GM18505 (cell line): Measurements from ENCODE around the gene AIP.
"Not testable (repeated sequence)": the region's sequence is repeated elsewhere in the genome, so short reads cannot be mapped to it uniquely, and the experiment has no call there.

ENCODE experiments used
- ATAC-seq: cut with Tn5 transposase; IDR thresholded peaks from one replicate; pipeline ENCODE4 v1.9.1; 2021; ENCODE audit not compliant: unreplicated experiment
- POLR2A ChIP-seq: IDR thresholded peaks from 4 replicates; pipeline ENCODE4 v1.6.1; 2011; ENCODE audit warnings: borderline replicate concordance; ENCODE audit not compliant: insufficient read depth, insufficient read length; ENCODE audit errors: extremely low read depth

AIP gene

DNA sequence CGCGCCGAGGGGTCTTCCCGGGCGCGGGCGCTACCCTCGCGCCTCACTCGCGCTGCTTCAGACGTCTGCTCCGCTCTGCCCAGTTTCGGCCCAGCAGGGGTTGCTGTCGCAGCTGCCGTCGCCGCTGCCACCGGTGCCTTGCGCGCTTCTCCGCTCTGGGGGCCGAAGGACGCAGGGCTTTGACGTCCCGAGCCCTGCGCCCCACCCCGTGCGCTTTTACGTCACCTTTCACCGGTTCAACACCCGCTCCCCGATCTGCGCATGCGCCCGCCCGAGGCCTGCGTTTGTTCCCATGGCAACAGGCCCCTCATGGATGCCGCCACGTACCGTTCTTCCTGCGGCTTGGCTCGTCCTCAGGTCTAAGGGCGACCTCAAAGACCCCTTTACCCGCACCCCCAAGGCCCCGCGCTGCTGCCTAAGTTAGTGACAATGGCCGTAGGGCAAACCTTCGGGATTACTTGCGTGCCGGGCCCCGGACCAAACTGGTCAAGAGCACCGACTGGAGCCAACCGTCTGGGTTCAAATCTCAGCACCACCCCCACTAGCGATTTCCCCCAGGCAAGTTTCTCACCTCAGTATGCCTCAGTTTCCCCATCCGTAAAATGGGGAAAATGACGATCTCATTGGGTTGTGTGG is 25.8 kb downstream of the AIP start:
- ATAC-seq, result peak; percentile 42
- no peak for TF ChIP-seq POLR2A

DNA sequence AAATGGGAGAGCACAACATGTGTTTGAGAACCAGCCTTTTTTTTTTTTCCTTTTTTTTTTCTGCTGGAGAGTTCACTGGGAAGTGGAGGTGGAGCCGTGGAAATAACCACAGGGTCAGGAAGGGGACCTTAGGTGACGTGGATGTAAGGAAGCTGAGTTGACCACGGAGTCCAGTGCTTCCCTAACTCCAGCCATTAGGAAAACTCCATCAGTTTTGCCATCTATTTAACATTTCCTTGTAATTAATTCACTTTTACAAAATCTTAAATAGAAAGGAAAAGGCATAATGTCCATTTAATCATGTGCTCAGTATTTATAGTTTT is 27.2 kb downstream of the AIP start:
- no peak for TF ChIP-seq POLR2A
- no peak for ATAC-seq

DNA sequence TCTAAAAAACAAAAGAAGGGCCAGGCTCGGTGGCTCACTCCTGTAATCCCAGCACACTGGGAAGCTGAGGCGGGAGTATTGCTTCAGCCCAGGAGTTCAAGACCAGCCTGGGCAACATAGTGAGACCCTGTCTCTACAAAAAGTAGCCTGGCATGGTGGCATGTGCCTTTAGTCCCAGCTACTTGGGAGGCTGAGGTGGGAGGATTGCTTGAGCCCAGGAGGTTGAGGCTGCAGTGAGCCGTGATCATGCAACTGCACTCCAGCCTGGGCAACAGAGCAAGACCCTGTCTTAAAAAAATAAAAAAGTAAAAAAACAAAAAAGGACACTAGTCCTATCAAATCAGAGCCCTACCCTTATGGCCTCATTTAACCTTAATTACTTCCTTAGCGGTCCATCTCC is 28.7 kb downstream of the AIP start:
- ATAC-seq, result not testable (repeated sequence)

DNA sequence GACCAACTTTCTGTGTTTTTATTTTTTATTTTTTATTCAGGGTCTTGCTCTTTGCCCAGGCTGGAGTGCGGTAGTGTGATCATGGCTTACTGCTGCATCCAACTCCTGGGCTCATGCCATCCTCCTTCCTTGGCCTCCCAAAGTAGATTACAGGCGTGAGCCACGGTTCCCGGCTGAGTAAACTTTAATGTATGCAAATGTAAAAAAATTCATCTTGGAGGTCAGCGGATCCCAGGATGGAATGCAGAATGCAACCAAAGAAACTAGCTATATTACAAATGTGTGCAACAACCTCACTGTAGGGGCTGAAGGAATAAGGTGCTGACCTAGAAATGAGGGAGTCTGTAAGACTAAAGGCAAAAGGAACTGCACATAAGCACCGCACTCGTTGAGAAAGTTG is 31.3 kb downstream of the AIP start:
- ATAC-seq, result no peak
- no peak for TF ChIP-seq POLR2A

DNA sequence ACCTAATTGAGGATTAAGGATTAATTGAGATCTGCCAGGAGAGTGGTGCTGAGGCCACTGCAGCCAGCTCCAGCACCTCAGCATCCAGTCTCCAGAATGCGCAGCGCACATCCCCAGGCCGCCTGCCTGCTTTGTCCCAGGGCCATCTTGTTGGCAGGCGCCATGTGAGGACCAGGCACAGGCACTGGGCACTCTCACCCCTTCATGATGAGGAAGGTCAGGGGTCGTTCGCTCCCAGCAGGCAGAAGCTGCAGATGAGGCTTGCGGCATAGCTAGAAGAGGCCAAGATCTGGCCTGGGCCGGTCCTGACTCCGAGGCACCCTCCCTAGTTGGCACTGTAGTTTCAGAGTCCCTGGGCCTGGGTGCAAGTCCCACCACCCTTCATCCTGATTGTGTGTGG is 34.0 kb downstream of the AIP start:
- ATAC-seq, result no peak
- TF ChIP-seq POLR2A, result no peak

DNA sequence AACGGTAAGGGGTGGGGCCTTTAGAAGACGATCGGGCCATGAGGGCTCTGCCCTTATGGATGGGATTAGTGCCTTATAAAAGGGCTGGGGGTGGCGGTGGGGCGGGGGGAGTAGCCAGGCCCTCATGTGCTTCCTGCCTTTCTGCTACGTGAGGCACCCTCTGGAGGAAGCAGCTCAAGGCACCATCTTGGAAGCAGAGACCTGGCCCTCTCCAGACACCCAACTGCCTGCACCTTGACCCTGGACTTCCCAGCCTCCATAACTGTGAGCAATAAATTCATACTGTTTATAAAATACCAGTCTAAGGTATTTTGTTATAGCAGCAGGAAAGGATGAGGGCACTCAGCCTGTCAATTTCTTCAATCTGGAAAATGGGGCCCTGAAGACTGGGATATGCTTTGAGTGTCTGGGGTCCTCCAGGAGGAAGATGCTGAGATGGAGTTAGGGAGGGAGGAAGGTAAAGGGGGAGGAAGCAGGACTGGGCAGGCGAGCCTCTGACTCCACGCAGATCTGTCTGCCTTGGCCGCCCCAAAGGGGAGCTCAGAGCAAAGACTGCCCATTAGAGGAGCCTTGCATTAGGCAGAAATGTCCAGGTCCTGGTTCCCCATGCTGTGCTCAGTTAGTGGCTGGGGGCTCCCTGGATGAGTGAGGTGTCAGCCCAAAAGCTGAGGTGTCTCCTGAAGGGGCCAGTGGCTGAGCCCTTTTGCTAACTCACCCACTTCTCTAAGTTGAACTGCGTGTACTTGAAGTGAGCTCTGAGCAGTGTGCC is 35.1 kb downstream of the AIP start:
- no peak for TF ChIP-seq POLR2A
- ATAC-seq, result no peak

DNA sequence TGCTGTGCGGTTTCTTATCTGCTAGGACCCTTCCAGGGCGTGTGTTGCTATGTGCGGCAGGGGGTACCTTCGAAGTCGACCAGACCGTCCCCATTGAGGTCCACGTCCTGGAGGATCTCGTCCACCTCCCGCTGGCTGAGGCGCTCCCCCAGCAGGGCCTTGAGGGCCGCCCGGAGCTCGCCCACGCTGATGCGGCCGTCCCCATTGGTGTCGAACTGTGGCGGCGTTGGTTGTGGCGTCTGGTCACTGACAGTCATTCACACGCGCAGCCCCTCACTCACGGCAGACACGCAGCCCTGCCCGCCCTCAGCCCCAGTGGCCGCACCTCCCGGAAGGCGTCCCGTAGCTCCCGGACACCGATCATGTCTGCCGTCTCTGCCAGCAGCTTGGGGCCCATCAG is 36.9 kb downstream of the AIP start:
- no peak for ATAC-seq

DNA sequence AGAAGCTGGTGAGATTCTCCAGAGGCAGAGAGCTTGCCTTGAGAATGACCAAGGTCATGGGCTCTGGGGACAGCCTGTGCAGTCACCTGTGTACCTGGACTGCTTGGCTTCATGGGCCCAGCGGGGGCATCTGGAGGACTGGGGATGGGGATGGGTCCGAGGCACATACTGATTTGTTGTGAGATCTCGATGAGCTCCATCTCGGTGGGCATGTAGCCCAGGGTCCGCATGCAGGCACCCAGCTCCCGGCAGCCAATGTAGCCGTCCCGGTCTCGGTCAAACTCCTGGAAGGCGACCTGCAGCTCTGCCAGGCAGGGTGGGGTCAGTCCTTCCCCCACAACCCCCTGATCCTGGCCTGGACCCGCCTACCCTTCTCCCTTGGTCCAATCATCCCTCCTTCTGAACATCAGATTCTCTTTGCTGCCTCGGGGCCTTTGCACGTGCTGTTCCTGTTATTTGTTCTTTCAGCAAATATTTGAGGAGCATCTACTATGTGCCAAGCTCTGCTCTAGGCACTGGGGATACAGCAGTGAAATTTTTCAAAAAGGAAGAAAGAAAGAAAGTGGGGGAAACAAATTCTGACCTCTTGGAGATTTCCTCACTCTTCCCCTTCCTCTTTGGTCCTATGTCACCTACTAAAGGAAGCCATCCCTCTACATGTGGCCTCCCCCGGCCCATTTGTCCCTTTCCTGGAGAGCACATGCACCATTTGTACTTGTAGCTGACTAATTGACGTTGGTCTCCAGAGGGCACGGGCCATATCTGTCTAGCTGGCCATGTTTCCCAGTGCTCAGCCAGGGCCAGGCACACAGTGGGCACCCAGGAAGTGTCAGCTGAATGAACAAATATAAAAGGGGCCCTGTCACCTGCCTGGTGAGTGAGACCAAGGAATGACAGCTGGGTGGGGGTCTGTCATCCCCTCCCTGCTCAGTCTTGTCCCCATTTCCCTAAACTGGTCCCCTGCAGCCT is 38.3 kb downstream of the AIP start:
- no peak for ATAC-seq
- no peak for TF ChIP-seq POLR2A

More for the DNA sequence above, 36.9 kb downstream of the AIP start:
- TF ChIP-seq POLR2A, result no peak

DNA sequence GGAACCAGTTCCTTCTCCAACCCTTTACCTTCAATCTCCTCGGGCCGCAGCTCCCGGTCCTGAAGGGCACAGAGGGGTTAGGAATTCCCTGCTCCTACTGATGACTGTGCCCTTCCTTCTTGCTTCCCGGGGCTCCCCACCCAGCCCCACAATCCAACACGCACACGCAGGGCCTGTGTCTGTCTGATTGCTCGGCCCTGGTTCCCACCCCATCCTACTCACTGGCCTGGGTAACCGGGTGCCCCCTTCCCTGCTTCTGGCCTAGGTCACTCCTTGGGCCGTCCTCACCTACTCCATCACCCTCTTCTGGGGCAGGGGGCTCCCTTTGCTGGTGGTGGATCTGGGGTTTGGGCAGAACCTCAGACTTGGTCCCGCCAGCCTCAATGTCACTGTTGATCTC is 39.1 kb downstream of the AIP start:
- no peak for TF ChIP-seq POLR2A

DNA sequence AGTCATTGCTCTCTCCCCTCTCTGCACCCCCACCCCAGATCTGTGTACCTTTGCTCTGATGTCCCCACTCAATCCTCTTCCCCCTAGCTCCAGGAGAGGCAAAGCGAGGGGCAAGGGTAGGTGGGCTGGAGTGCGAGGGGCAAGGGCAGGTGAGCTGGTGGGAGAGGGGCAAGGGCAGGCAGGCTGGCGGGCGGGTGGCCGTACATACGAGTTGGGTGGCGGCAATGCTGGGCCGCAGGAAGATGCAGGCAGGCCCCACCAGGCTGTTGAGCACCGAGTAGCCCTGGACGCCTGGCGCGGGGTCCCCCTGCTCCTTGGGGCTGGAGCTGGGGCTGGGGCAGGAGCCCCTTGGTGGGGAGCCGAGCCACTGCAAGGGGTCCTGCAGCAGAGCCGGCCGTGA is 39.5 kb downstream of the AIP start:
- no peak for TF ChIP-seq POLR2A
- no peak for ATAC-seq

More for the DNA sequence above, 39.1 kb downstream of the AIP start:
- ATAC-seq, result no peak

DNA sequence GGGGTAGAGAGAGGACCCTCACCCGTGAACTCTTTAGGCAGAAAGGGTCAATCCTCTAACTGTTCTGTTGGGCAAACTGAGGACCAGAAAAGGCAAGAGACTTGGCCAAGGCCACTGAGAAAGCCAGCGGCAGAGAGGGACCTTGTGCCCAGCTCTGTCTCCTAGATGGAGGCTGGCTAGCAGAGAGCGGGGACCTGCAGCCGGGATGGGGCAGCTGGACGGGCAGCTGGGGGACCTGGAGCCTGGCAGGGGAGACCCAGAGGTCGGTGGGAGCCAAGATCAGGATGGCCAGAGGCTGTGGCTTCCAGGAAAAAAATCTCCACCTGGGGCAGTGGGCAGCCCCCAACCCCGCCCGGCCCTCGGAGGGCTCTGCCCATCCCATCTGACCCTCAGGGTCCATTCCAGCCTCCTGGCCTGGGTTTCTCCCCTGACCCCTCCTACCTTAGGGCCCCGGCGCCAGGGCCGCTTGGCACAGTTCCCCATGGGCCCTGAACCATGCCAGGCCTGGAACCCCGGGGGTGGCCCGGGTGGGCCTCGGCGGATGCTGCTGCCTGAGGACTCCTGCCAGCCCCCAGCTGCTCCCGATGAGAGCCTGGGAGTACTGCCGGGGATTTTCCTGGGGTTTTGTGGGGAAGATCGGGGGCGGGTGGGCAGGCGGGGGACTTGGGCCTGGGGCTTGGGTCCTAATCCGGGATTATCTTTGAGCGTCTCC is 40.2 kb downstream of the AIP start, which contains the start of gene CABP2:
TSS of gene CABP2 (minus strand) at position 603 of the 712 bp plus-strand sequence. CDS start at position 483, 120 bp downstream.
- no peak for ATAC-seq
- TF ChIP-seq POLR2A, result no peak

DNA sequence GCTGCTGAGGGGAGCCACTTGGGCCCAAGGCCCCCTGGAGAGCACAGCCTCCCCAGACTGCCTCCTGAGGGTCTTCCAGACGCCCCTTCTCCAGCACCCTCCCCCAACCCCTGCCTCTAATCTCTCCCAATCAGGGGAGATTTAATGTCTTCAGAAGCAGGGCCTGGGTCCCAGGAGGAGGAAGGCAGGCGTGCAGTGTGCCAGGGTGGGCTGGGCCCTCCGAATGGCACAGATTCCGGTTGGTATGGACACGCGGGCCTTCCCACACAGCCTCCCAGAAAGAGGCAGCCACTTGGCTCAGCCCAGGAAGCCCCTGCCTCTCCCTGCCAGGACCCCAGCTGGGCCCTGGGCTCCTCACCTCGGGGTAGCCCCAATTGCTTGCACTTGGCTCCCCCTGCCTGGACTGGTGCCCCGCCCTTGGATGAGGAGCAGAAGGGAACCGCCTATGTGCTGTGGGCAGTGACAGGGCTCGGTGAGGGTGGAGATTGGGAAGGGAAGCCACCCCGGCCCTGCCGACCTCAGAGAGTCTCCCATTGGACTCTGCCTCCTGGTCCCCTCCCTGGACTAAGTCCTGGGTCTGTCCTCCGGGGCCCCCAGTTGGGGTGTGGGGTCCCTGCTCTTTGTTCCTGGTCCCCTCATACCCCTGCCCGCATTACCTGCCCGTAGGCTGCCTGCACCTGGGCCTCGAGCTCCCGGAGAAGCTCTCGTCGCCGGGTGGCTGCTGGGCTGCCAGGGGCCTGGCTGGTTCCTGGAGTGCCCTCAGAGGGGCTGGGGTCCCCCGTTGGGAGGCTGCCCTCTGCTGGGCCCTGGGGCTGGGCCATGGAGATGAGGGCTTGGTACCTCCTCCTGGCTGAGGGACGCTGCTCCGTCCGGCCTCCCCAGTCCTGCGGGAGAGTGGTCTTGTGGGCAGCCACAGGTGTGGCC is 41.0 kb downstream of the AIP start:
- no peak for TF ChIP-seq POLR2A
- ATAC-seq, result no peak
